GM21528 (cell line): ENCODE results near the gene FAM83G.
"Not testable (repeated sequence)": the region's sequence is repeated elsewhere in the genome, so short reads cannot be mapped to it uniquely, and the experiment has no call there.

Experiments used
- ATAC-seq: cut with Tn5 transposase; IDR thresholded peaks from one replicate; pipeline ENCODE4 v1.9.1; 2021; ENCODE audit warnings: mild to moderate bottlenecking, moderate library complexity; ENCODE audit not compliant: unreplicated experiment, low FRiP score

The FAM83G gene

DNA sequence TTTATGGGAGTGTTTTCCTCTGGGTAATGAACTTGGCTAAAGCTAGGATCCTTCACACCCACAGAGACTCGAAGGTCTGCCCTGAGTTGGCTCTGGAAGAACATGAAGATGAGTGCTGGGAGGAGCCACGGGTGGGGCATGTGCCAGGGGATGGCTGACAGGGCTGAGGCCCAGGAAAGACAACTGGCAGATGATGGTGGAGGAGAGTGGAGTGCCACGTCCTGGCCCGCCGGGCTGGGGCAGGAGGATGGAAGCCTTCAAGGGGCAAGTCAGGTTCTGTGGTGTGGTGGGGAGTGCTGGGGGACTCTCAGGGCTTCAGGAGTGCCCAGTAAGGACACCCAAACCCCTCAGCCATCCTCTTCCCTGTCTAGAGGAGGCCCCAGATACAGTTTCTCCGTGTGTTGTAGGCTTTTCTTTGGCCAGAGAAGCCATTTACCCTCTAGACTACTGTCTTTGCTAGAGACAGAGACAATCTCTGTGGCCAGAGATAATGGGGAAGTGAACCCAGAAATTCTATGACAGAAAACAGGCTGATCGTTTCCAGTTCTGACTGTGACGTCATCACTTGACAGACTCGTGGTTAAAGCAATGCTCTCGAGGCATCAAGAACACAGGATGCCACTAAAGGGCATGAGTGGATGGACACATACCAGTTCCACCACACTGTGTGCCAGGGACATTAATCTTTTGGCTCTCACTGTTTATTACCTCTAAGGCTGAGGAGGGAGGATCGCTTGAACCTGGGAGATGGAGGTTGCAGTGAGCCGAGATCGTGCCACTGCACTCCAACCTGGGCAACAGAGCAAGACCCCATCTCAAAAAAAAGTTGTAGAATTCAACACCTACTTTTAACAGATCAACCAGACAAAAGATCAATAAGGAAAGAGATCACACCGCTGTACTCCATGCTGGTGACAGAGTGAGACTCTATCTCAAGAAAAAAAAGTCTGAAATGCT is 71.2 kb downstream of the FAM83G start:
- ATAC-seq: no peak

DNA sequence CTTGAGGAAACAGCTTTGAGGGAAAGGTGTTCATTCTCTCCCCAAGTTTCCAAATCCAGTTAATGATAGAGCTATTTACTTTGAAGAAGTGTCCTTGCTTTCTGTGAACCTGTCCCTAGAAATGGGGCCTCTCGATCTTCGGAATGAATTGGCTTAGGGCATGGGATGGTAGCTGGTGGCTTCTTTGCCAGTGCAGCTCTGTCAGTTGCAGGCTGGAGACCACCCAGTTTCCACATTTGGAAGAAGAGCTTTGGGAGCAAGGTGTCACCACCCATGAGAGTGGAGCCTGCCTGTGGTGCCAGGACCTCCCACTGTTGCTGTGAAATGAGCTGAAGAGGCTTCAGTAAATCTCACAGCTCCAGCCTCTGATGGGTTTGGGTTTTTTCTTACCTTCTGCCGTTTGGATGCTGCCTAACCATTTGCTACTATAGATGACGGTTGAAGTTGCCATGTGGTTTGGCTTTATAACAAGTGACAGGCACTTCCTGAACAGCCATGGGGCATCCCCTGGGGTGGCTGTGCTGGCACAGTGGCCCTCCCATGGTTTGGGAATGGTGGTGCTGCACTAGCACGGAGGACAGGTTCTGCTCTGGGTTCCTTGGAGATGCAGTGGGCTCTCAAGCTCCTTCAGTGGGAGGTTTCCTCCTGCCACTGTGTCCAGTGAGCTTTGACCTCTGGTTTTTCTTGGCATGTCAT is 72.1 kb downstream of the FAM83G start:
- ATAC-seq: no peak

DNA sequence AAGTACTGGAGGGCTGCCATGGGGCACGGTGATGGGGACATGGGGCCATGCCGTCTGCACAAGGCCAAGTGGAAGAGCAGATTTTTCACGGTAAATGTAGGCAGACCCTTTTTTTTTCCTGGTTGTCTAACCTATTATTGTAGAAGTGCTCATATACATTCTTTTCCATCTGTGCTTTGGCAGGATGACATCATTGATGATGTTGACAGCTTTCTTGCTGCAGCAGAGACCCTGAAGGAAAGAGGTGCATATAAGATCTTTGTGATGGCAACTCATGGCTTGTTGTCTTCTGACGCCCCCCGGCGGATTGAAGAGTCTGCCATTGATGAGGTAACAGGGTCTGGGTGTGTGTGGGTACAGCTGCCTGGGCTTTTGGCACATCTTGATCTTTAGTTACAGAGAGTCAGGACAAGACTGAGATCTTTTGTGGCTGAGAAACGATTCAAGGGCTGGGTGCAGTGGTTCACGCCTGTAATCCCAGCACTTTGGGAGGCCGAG is 75.9 kb downstream of the FAM83G start:
- ATAC-seq: no peak

DNA sequence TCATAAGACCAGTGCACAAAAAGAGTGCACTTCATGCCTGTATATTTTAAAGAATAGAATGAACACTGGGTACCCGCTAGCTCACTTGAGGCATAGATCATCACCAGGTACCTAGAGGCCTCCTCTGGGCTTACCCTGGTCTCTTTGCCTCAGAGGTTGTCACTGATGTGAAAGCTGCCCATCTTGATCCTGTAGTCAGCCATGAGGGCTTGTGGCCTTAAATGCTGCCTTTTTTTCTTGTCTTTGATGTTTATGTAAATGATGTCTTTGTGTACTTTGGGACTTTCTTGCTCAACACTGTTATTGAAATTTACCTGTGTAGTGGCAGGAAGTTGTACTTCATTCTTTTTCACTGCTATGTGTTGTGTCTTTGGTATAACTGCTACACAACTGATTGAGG is 79.4 kb downstream of the FAM83G start:
- no peak for ATAC-seq

- not testable (repeated sequence) for ATAC-seq
Observed at GRCh38 chr17:18922596-18922995, 82.0 kb downstream of the FAM83G start.

GRCh38 chr17:18921912-18922451 is 82.6 kb downstream of the FAM83G start:
- peak; percentile 58 for ATAC-seq

GRCh38 chr17:18921485-18921884 is 83.1 kb downstream of the FAM83G start:
- ATAC-seq: no peak

- ATAC-seq: no peak
Observed at GRCh38 chr17:18920911-18921441, 83.6 kb downstream of the FAM83G start.

DNA sequence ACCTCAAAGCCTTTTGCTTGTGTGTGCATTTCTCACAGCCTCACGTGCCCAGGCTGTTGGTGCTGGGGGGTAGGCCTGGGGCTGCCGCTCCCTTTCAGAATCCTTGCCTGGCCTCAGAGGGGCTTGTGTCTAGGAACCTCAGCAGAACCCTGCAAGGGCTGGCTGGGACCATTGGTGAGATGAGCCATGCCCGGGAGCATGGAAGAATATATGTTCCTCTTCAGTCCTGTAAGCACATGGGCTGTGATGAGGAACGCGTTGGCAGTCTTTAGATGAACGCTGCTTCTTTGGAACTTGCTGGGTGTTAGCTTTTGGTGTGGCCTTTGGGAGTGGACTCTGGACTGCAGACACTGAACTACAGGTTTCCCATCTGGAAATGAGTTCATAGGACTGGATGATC is 84.6 kb downstream of the FAM83G start:
- no peak for ATAC-seq
